Trophoblast cell (in vitro differentiated cells and primary cell): ENCODE measurements around the gene ALOX5.

Experiments
- DNase-seq, 2 donors: peaks; one replicate each; pipeline ENCODE4 v3.0.0-alpha.2; 2016
- H2AFZ ChIP-seq: 2 replicates; pipeline ENCODE4 v1.6.1; 2013; ENCODE audit warnings: low read length, moderate library complexity, mild to moderate bottlenecking; ENCODE audit not compliant: insufficient read depth, poor library complexity
- H2AK5ac ChIP-seq: 2 replicates; pipeline ENCODE4 v1.6.1; 2013; ENCODE audit warnings: mild to moderate bottlenecking, low read length
- H2BK120ac ChIP-seq: 2 replicates; pipeline ENCODE4 v1.6.1; 2013; ENCODE audit warnings: low read length, mild to moderate bottlenecking, moderate library complexity; ENCODE audit not compliant: insufficient read depth, poor library complexity
- H2BK12ac ChIP-seq: 2 replicates; pipeline ENCODE4 v1.6.1; 2013; ENCODE audit warnings: mild to moderate bottlenecking, low read length, moderate library complexity
- H2BK5ac ChIP-seq: 2 replicates; pipeline ENCODE4 v1.6.1; 2013; ENCODE audit warnings: low read length, low read depth, moderate library complexity, mild to moderate bottlenecking; ENCODE audit not compliant: poor library complexity
- H3K14ac ChIP-seq: 2 replicates; pipeline ENCODE4 v1.6.1; 2013; ENCODE audit warnings: mild to moderate bottlenecking, low read length
- H3K18ac ChIP-seq: 2 replicates; pipeline ENCODE4 v1.6.1; 2013; ENCODE audit warnings: mild to moderate bottlenecking, low read length
- H3K23ac ChIP-seq: 2 replicates; pipeline ENCODE4 v1.6.1; 2013; ENCODE audit warnings: low read length
- H3K27ac ChIP-seq: 2 replicates; pipeline ENCODE4 v1.5.1; 2013; ENCODE audit warnings: low read depth, mild to moderate bottlenecking, inconsistent platforms, low read length, moderate library complexity
- H3K27me3 ChIP-seq: 2 replicates; pipeline ENCODE4 v1.6.1; 2013; ENCODE audit warnings: inconsistent platforms, mild to moderate bottlenecking, low read length, moderate library complexity; ENCODE audit not compliant: insufficient read depth
- H3K36me3 ChIP-seq, 2 experiments: 1 replicate in 1 of 2; 2 replicates in 1 of 2; pipeline ENCODE4 v1.6.1; 2013; ENCODE audit warnings: low read length in 2 of 2, mild to moderate bottlenecking in 2 of 2, moderate library complexity in 1 of 2; ENCODE audit not compliant: insufficient read depth in 2 of 2, control insufficient read depth in 1 of 2
- H3K4ac ChIP-seq: 2 replicates; pipeline ENCODE4 v1.6.1; 2013; ENCODE audit warnings: low read depth, mild to moderate bottlenecking, low read length, moderate library complexity
- H3K4me1 ChIP-seq, 2 experiments: 1 replicate in 1 of 2; 2 replicates in 1 of 2; pipeline ENCODE4 v1.6.1; 2013; ENCODE audit warnings: low read length in 2 of 2, mild to moderate bottlenecking in 2 of 2, moderate library complexity in 1 of 2; ENCODE audit not compliant: insufficient read depth in 2 of 2, control insufficient read depth in 1 of 2
- H3K4me2 ChIP-seq: 2 replicates; pipeline ENCODE4 v1.6.1; 2013; ENCODE audit warnings: inconsistent platforms, mild to moderate bottlenecking, low read length, moderate library complexity
- H3K4me3 ChIP-seq: 2 replicates; pipeline ENCODE4 v1.5.1; 2013; ENCODE audit warnings: mild to moderate bottlenecking, low read depth, low read length, inconsistent platforms
- H3K79me1 ChIP-seq: one replicate; pipeline ENCODE4 v1.6.1; 2013; ENCODE audit warnings: low read length
- H3K79me2 ChIP-seq: 2 replicates; pipeline ENCODE4 v1.6.1; 2013; ENCODE audit warnings: low read length, mild to moderate bottlenecking; ENCODE audit not compliant: control insufficient read depth, insufficient read depth, poor library complexity
- H3K9ac ChIP-seq: 2 replicates; pipeline ENCODE4 v1.6.1; 2013; ENCODE audit warnings: mild to moderate bottlenecking, low read length
- H3K9me3 ChIP-seq: 2 replicates; pipeline ENCODE4 v1.6.1; 2013; ENCODE audit warnings: low read depth, mild to moderate bottlenecking, control low read depth, inconsistent platforms, low read length; ENCODE audit not compliant: insufficient read depth
- H4K12ac ChIP-seq: 2 replicates; pipeline ENCODE4 v1.6.1; 2013; ENCODE audit warnings: low read depth, mild to moderate bottlenecking, low read length, moderate library complexity
- H4K8ac ChIP-seq: 2 replicates; pipeline ENCODE4 v1.6.1; 2013; ENCODE audit warnings: low read depth, mild to moderate bottlenecking, low read length, moderate library complexity
- H4K91ac ChIP-seq: one replicate; pipeline ENCODE4 v1.6.1; 2013; ENCODE audit warnings: low read depth, mild to moderate bottlenecking, low read length, moderate library complexity
- WGBS: extraction: QIAGEN DNeasy Blood & Tissue Kit; methylation state at CpG from one replicate; pipeline ENCODE4 v1.1.7; 2013; ENCODE audit warnings: missing lambda C conversion rate; ENCODE audit not compliant: insufficient read length, insufficient coverage; ENCODE audit errors: extremely low coverage; 5-methylcytosine and 5-hydroxymethylcytosine counted together

Gene ALOX5

GRCh38 chr10:45425621-45426563, 51.9 kb downstream of the ALOX5 start:
- H2BK120ac ChIP-seq, result no peak overlapping the region
- H2BK5ac ChIP-seq, result no peak overlapping the region
- no peaks in the 10 kb centered on the region for H3K4me1 ChIP-seq
- no peak overlapping the region for H2BK12ac ChIP-seq
- no peak overlapping the region for H3K4ac ChIP-seq
- H3K36me3 ChIP-seq, result no peaks in the 10 kb centered on the region
- no peak overlapping the region for H4K8ac ChIP-seq
- DNase-seq, result no peak
- no peak overlapping the region for H3K4me3 ChIP-seq
- H3K79me2 ChIP-seq, result no peaks in the 10 kb centered on the region
- no peak overlapping the region for H2AFZ ChIP-seq
- H4K91ac ChIP-seq, result no peak overlapping the region
- no peak overlapping the region for H3K9ac ChIP-seq
- H3K27ac ChIP-seq, result no peak overlapping the region
- H3K23ac ChIP-seq, result no peak overlapping the region
- no peak overlapping the region for H3K18ac ChIP-seq
- H3K27me3 ChIP-seq, result no peaks in the 10 kb centered on the region
- H3K14ac ChIP-seq, result no peak overlapping the region
- H3K79me1 ChIP-seq, result no peaks in the 10 kb centered on the region
- peaks cover 1% of the 10 kb centered on the region for H3K9me3 ChIP-seq
- no CpG with 5 or more reads among the region's 10 CpGs for whole genome bisulfite sequencing
- no peak overlapping the region for H3K4me2 ChIP-seq
- no peak overlapping the region for H2AK5ac ChIP-seq
- no peak overlapping the region for H4K12ac ChIP-seq

GRCh38 chr10:45427262-45427969, 53.4 kb downstream of the ALOX5 start:
- Histone ChIP-seq H3K4me2 (no peak overlapping the region), H4K12ac (no peak overlapping the region), H3K4me3 (no peak overlapping the region), H2BK12ac (no peak overlapping the region), H2AK5ac (no peak overlapping the region), H3K36me3 (no peaks in the 10 kb centered on the region), H2BK120ac (no peak overlapping the region), H3K18ac (no peak overlapping the region), H3K14ac (no peak overlapping the region), H2AFZ (no peak overlapping the region), H3K9ac (no peak overlapping the region), H3K4ac (no peak overlapping the region), H3K79me2 (no peaks in the 10 kb centered on the region), H4K8ac (no peak overlapping the region), H3K23ac (no peak overlapping the region), H3K27ac (no peak overlapping the region), H2BK5ac (no peak overlapping the region), H3K27me3 (no peaks in the 10 kb centered on the region), H3K9me3 (no peaks in the 10 kb centered on the region), H3K79me1 (no peaks in the 10 kb centered on the region), H4K91ac (no peak overlapping the region), H3K4me1 (no peaks in the 10 kb centered on the region)
- no peak for DNase-seq
- no CpG with 5 or more reads among the region's 50 CpGs for whole genome bisulfite sequencing

GRCh38 chr10:45427970-45428366, 54.0 kb downstream of the ALOX5 start:
- H3K27ac ChIP-seq, result no peak overlapping the region
- no peak for DNase-seq
- no peak overlapping the region for H3K4ac ChIP-seq
- no peak overlapping the region for H2BK5ac ChIP-seq
- H3K18ac ChIP-seq, result no peak overlapping the region
- H3K14ac ChIP-seq, result no peak overlapping the region
- no peaks in the 10 kb centered on the region for H3K27me3 ChIP-seq
- no peak overlapping the region for H4K8ac ChIP-seq
- H2AFZ ChIP-seq, result no peak overlapping the region
- no peak overlapping the region for H4K91ac ChIP-seq
- no peaks in the 10 kb centered on the region for H3K79me1 ChIP-seq
- no peaks in the 10 kb centered on the region for H3K9me3 ChIP-seq
- H3K4me1 ChIP-seq, result no peaks in the 10 kb centered on the region
- no peaks in the 10 kb centered on the region for H3K36me3 ChIP-seq
- no peak overlapping the region for H3K9ac ChIP-seq
- H4K12ac ChIP-seq, result no peak overlapping the region
- H3K4me2 ChIP-seq, result no peak overlapping the region
- no peak overlapping the region for H2BK12ac ChIP-seq
- WGBS, result no CpG with 5 or more reads among the region's 16 CpGs
- H2AK5ac ChIP-seq, result no peak overlapping the region
- no peak overlapping the region for H2BK120ac ChIP-seq
- no peak overlapping the region for H3K4me3 ChIP-seq
- H3K23ac ChIP-seq, result no peak overlapping the region
- H3K79me2 ChIP-seq, result no peaks in the 10 kb centered on the region

- Histone ChIP-seq H4K8ac (no peak overlapping the region), H4K91ac (no peak overlapping the region), H3K36me3 (no peaks in the 10 kb centered on the region)
Observed at GRCh38 chr10:45428611-45429510, 54.8 kb downstream of the ALOX5 start.

More at GRCh38 chr10:45428611-45429510, 54.8 kb downstream of the ALOX5 start:
- DNase-seq, result no peak
- H2AK5ac ChIP-seq, result no peak overlapping the region
- WGBS, result no CpG with 5 or more reads among the region's 10 CpGs
- no peak overlapping the region for H2AFZ ChIP-seq
- H3K4me3 ChIP-seq, result peak overlapping the region; percentile 30
- H3K9me3 ChIP-seq, result no peaks in the 10 kb centered on the region
- H3K14ac ChIP-seq, result no peak overlapping the region
- no peak overlapping the region for H3K27ac ChIP-seq
- no peak overlapping the region for H3K4me2 ChIP-seq
- no peak overlapping the region for H3K9ac ChIP-seq
- H3K79me1 ChIP-seq, result no peaks in the 10 kb centered on the region
- H3K79me2 ChIP-seq, result no peaks in the 10 kb centered on the region
- H4K12ac ChIP-seq, result no peak overlapping the region
- no peaks in the 10 kb centered on the region for H3K27me3 ChIP-seq
- H2BK5ac ChIP-seq, result no peak overlapping the region
- H3K23ac ChIP-seq, result no peak overlapping the region
- no peaks in the 10 kb centered on the region for H3K4me1 ChIP-seq
- H3K18ac ChIP-seq, result no peak overlapping the region
- no peak overlapping the region for H2BK120ac ChIP-seq
- H3K4ac ChIP-seq, result no peak overlapping the region
- no peak overlapping the region for H2BK12ac ChIP-seq
